CD14-positive monocyte (primary cell): ENCODE measurements around the gene RIBC2. TPM values are rescaled to one million over a fixed set of nuclear protein-coding genes. Genes with fewer than 3 reads are reported as not detected.
A peak's percentile ranks its signal among the peaks of the same experiment; 100 is the strongest.

Source experiments
- DNase-seq, 3 donors: peaks; one replicate each; pipeline ENCODE4 v3.0.0-alpha.2; 2011 to 2022
- H2AFZ ChIP-seq: 2 replicates; pipeline ENCODE4 v1.6.0; 2012; ENCODE audit warnings: mild to moderate bottlenecking, low read depth, low read length, inconsistent platforms; ENCODE audit not compliant: insufficient read depth, poor library complexity, severe bottlenecking
- H3K27ac ChIP-seq, 2 donors: 1 replicate in 1 of 2; 2 replicates in 1 of 2; pipeline ENCODE4 v1.5.1; 2012 to 2013; ENCODE audit warnings: low read length in 2 of 2, control low read depth in 1 of 2, inconsistent platforms in 1 of 2, low read depth in 1 of 2, mild to moderate bottlenecking in 1 of 2
- H3K27me3 ChIP-seq, 2 donors: one replicate each; pipeline versions ENCODE4 v1.6.0 to v1.6.1; 2011 to 2013; ENCODE audit warnings: low read length in 2 of 2; ENCODE audit not compliant: control insufficient read depth in 2 of 2, insufficient read depth in 2 of 2
- H3K36me3 ChIP-seq, 2 donors: replicated peaks in 1 of 2; 1 replicate in 1 of 2; 2 replicates in 1 of 2; pipeline versions ENCODE4 v1.5.1 to v1.6.1; 2012 to 2013; ENCODE audit warnings: low read length in 2 of 2, control low read depth in 1 of 2, inconsistent platforms in 1 of 2, mild to moderate bottlenecking in 1 of 2; ENCODE audit not compliant: insufficient read depth in 2 of 2, control insufficient read depth in 1 of 2
- H3K4me1 ChIP-seq, 2 donors: 1 replicate in 1 of 2; 2 replicates in 1 of 2; pipeline versions ENCODE4 v1.5.1 to v1.6.1; 2012 to 2013; ENCODE audit warnings: low read length in 2 of 2, control low read depth in 1 of 2, inconsistent platforms in 1 of 2, mild to moderate bottlenecking in 1 of 2, moderate library complexity in 1 of 2; ENCODE audit not compliant: insufficient read depth in 2 of 2, control insufficient read depth in 1 of 2
- H3K4me2 ChIP-seq: replicated peaks from 2 replicates; pipeline ENCODE3; 2012; ENCODE audit warnings: low read length, moderate library complexity, mild to moderate bottlenecking; ENCODE audit not compliant: poor library complexity, severe bottlenecking; ENCODE audit errors: extremely low read depth
- H3K4me3 ChIP-seq, 3 experiments: fragments of 200-600 bp in 1 of 3; sonication (generic) in 1 of 3; replicated peaks in 1 of 3; 1 replicate in 2 of 3; 2 replicates in 1 of 3; pipeline ENCODE4 v1.5.1; 2011 to 2013; ENCODE audit warnings: low read length in 3 of 3, mild to moderate bottlenecking in 3 of 3, control low read depth in 2 of 3, low read depth in 2 of 3, inconsistent platforms in 1 of 3, moderate library complexity in 1 of 3
- H3K79me2 ChIP-seq: 2 replicates; pipeline ENCODE4 v1.6.0; 2012; ENCODE audit warnings: mild to moderate bottlenecking, control low read depth, inconsistent platforms, low read length, moderate library complexity; ENCODE audit not compliant: insufficient read depth
- H3K9ac ChIP-seq: 2 replicates; pipeline ENCODE4 v1.6.0; 2017; ENCODE audit warnings: low read length, mild to moderate bottlenecking; ENCODE audit not compliant: insufficient read depth, poor library complexity, severe bottlenecking
- H3K9me3 ChIP-seq, 2 donors: replicated peaks in 1 of 2; 1 replicate in 1 of 2; 2 replicates in 1 of 2; pipeline versions ENCODE4 v1.5.1 to v1.6.1; 2012 to 2013; ENCODE audit warnings: low read length in 2 of 2, control low read depth in 1 of 2; ENCODE audit not compliant: control insufficient read depth in 1 of 2, insufficient read depth in 1 of 2
- H4K20me1 ChIP-seq: 2 replicates; pipeline ENCODE4 v1.6.0; 2012; ENCODE audit warnings: mild to moderate bottlenecking, low read length, control low read depth, moderate library complexity; ENCODE audit not compliant: insufficient read depth
- H3K27ac Mint-ChIP-seq, 7 donors: one replicate each; pipeline ENCODE4 v1.8.0; 2020; ENCODE audit warnings: mild to moderate bottlenecking in 7 of 7, mixed read lengths in 7 of 7, moderate library complexity in 6 of 7, inconsistent platforms in 2 of 7
- H3K27me3 Mint-ChIP-seq, 3 donors: one replicate each; pipeline ENCODE4 v1.8.0; 2021 to 2022; ENCODE audit warnings: low read depth in 3 of 3, mild to moderate bottlenecking in 3 of 3, mixed read lengths in 3 of 3, moderate library complexity in 3 of 3, inconsistent platforms in 1 of 3
- H3K36me3 Mint-ChIP-seq, 2 donors: one replicate each; pipeline ENCODE4 v1.8.0; 2020; ENCODE audit warnings: mixed read lengths in 2 of 2, inconsistent platforms in 1 of 2, mild to moderate bottlenecking in 1 of 2
- H3K4me1 Mint-ChIP-seq: one replicate; pipeline ENCODE4 v1.8.0; 2020; ENCODE audit warnings: mild to moderate bottlenecking, mixed read lengths
- H3K4me3 Mint-ChIP-seq, 2 donors: one replicate each; pipeline ENCODE4 v1.8.0; 2020; ENCODE audit warnings: mild to moderate bottlenecking in 2 of 2, mixed read lengths in 2 of 2, moderate library complexity in 1 of 2
- H3K9me3 Mint-ChIP-seq, 7 donors: one replicate each; pipeline ENCODE4 v1.8.0; 2020 to 2022; ENCODE audit warnings: mixed read lengths in 7 of 7, mild to moderate bottlenecking in 6 of 7, moderate library complexity in 6 of 7, inconsistent platforms in 2 of 7
- CTCF ChIP-seq: fragments of 200-600 bp; IDR thresholded peaks from one replicate; pipeline ENCODE4 v1.8.0; 2022; ENCODE audit warnings: antibody characterized with exemption, mild to moderate bottlenecking
- WGBS: methylation state at CpG from one replicate; pipeline ENCODE4 v1.1.5; 2013; ENCODE audit warnings: missing lambda C conversion rate; ENCODE audit not compliant: insufficient coverage; 5-methylcytosine and 5-hydroxymethylcytosine counted together
- intact Hi-C, 2 donors: fragments of 100-400 bp; cut with micrococcal nuclease; formaldehyde crosslinking; loops; one replicate each; pipeline versions ENCODE4 v1.15.0 to v1.15.1; 2023
- polyA plus RNA-seq, 3 donors: library from polyadenylated mRNA; depleted of rRNA in 1 of 3; unstranded in 2 of 3; stranded (reverse) in 1 of 3; fragments of 300-500 nt in 2 of 3; fragments of >200 nt in 1 of 3; fragmentation: Illumina TruSeq in 2 of 3; gene quantifications; 1 replicate in 2 of 3; 2 replicates in 1 of 3; pipeline ENCODE4 v1.2.3, GENCODE V29; 2012 to 2021

RIBC2 gene
- polyA plus RNA-seq, 3 donors, result not detected

DNA sequence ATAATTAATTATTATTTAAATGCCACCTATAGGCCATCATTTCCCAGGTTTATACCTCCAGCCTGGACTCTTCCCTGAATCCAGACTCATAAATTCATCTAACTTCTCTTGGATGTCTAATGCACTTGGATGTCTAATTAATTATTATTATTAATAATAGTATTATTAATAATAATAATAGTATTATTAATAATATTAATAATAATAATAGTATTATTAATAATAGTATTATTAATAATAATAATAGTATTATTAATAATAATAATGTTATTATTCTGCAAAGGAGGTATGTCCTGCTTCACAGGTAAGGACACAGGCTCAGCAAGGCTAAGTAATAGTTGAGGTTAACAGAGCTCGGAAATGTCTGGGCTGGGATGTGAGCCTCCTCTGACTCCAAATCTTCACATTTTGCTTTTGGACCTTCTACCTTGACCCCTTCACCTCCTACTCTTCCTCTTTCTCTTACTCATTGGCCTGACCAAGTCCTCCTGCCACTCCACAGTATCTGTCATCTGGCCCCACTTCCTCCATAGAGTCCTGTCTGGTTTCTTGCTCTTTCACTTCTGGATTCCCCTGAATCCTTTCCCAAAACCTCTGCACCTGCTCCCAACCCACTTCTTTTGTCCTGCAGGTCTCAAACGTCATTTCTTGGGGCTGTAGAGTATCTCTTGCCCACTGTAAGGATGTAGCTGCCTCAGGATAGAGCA is 8.0 kb downstream of the RIBC2 start:
- peak overlapping the region; percentile 37 for H3K4me2 ChIP-seq
- H3K4me3 Mint-ChIP-seq, result peak overlapping the region in 1 of 2 donors; percentile 18
- peak overlapping the region; percentile 88 to 94 (median 92) for H3K27ac Mint-ChIP-seq
- H3K36me3 Mint-ChIP-seq, result peaks cover 13 to 19% of the 10 kb centered on the region in 2 donors
- intact Hi-C loops, result loop anchor here in 1 of 2 donors (5.0 kb wide), 1 partner anchor 154 kb away; no protein-coding TSS in a partner anchor
- H3K27ac ChIP-seq, result peak overlapping the region; percentile 34 to 90
- H3K9ac ChIP-seq, result no peak overlapping the region
- H3K27me3 Mint-ChIP-seq, result peaks cover 0 to 6% (median 0%) of the 10 kb centered on the region in 3 donors
- H3K4me1 ChIP-seq, result peaks cover 46 to 47% of the 10 kb centered on the region in 2 donors
- peaks cover 49% of the 10 kb centered on the region for H3K4me1 Mint-ChIP-seq
- TF ChIP-seq CTCF, result no peak
- peak overlapping the region in 1 of 3 experiments; percentile 38 for H3K4me3 ChIP-seq
- peak; percentile 67 to 83 (median 81) for DNase-seq
- WGBS, result 50% methylated on average over 2 of the region's 2 CpGs
- H3K9me3 Mint-ChIP-seq, result peaks cover 0 to 4% (median 0%) of the 10 kb centered on the region in 7 donors
- no peaks in the 10 kb centered on the region for H3K27me3 ChIP-seq
- no peaks in the 10 kb centered on the region for H4K20me1 ChIP-seq
- no peaks in the 10 kb centered on the region for H3K79me2 ChIP-seq
- H2AFZ ChIP-seq, result no peak overlapping the region
- no peaks in the 10 kb centered on the region for H3K9me3 ChIP-seq
- no peaks in the 10 kb centered on the region for H3K36me3 ChIP-seq

- no peaks in the 10 kb centered on the region for H4K20me1 ChIP-seq
- H3K27me3 ChIP-seq, result no peaks in the 10 kb centered on the region
- peak overlapping the region; percentile 34 to 90 for H3K27ac ChIP-seq
- peaks cover 2 to 8% (median 6%) of the 10 kb centered on the region in 7 donors for H3K9me3 Mint-ChIP-seq
- peaks cover 0 to 6% (median 0%) of the 10 kb centered on the region in 3 donors for H3K27me3 Mint-ChIP-seq
- WGBS, result 97% methylated on average over 10 of the region's 14 CpGs
- peaks cover 0 to 5% of the 10 kb centered on the region in 2 donors for H3K9me3 ChIP-seq
- H2AFZ ChIP-seq, result no peak overlapping the region
- H3K36me3 ChIP-seq, result peaks cover 0 to 5% of the 10 kb centered on the region in 2 donors
- TF ChIP-seq CTCF, result no peak
- peak overlapping the region; percentile 88 to 96 (median 94) for H3K27ac Mint-ChIP-seq
- H3K4me1 Mint-ChIP-seq, result peaks cover 49% of the 10 kb centered on the region
- intact Hi-C loops, result loop anchor here in 1 of 2 donors (5.0 kb wide), 1 partner anchor 155 kb away; no protein-coding TSS in a partner anchor
- peak overlapping the region in 1 of 3 experiments; percentile 38 for H3K4me3 ChIP-seq
- H3K4me1 ChIP-seq, result peaks cover 46 to 47% of the 10 kb centered on the region in 2 donors
- H3K36me3 Mint-ChIP-seq, result peaks cover 22 to 27% of the 10 kb centered on the region in 2 donors
- peak overlapping the region; percentile 37 for H3K4me2 ChIP-seq
- no peaks in the 10 kb centered on the region for H3K79me2 ChIP-seq
- DNase-seq, result peak in 2 of 3 donors; percentile 36 to 42
- H3K9ac ChIP-seq, result no peak overlapping the region
- peak overlapping the region in 1 of 2 donors; percentile 53 for H3K4me3 Mint-ChIP-seq
These were observed 8.9 kb downstream of the RIBC2 start for GRCh38 chr22:45422237-45422983.
